K562 (cell line): Measurements from ENCODE around the gene SNCA. TPM values are rescaled to one million over a fixed set of nuclear protein-coding genes. Genes with fewer than 3 reads are reported as not detected.

Source experiments
- ATAC-seq: fragments of 200-7000 bp; cut with Tn5 transposase; 3 replicates; pipeline ENCODE4 v1.9.1; 2020; ENCODE audit warnings: moderate library complexity
- BruUV-seq: library from RNA; stranded (reverse); fragments of 400-500 nt; replicated peaks from 2 replicates; lab custom pipeline; 2021; lab: Mats Ljungman, UMichigan
- CTCF ChIA-PET: fragments of 300-600 bp; formaldehyde crosslinking; extraction: SDS; loops from one replicate; lab custom pipeline; 2021; ENCODE audit warnings: low intra/inter-chr PET ratio; lab: Yijun Ruan, JAX
- POLR2A ChIA-PET: fragments of 300-600, 350-650 bp; sonication (Branson Sonifier 250); formaldehyde crosslinking; extraction: SDS; loops from one replicate; lab custom pipeline; 2021; ENCODE audit warnings: antibody characterized with exemption, inconsistent platforms; lab: Yijun Ruan, JAX
- DNase-seq, 4 experiments: peaks; one replicate each; pipeline versions ENCODE4 v3.0.0 to v3.0.0-alpha.2; 2011 to 2018; ENCODE audit warnings: low spot score in 3 of 4, mixed read lengths in 3 of 4; ENCODE audit errors: extremely low read depth in 1 of 4
- FAIRE-seq: peaks from 2 replicates; lab custom pipeline; 2011; peaks lifted over from hg19 to GRCh38; lab: Jason Lieb, UNC
- H2AFZ ChIP-seq: 2 replicates; pipeline ENCODE4 v1.6.0; 2011; ENCODE audit warnings: low read depth, low read length, control low read depth, inconsistent platforms
- H3K27ac ChIP-seq: fragments of 200-600 bp; 3 replicates; pipeline ENCODE4 v1.8.0; 2011; ENCODE audit warnings: low read depth, mild to moderate bottlenecking, control low read depth, inconsistent platforms, low read length, moderate library complexity, mixed read lengths; ENCODE audit errors: extremely low read depth
- H3K27me3 ChIP-seq, 2 experiments: fragments of 300-600 bp in 1 of 2; 2 replicates in 1 of 2; 3 replicates in 1 of 2; pipeline versions ENCODE4 v1.6.0 to v1.8.0; 2011; ENCODE audit warnings: inconsistent platforms in 2 of 2, low read length in 2 of 2, mild to moderate bottlenecking in 1 of 2, mixed read lengths in 1 of 2, moderate library complexity in 1 of 2; ENCODE audit not compliant: control insufficient read depth in 2 of 2, insufficient read depth in 2 of 2
- H3K36me3 ChIP-seq: fragments of 300-600 bp; 3 replicates; pipeline ENCODE4 v1.8.0; 2011; ENCODE audit warnings: mild to moderate bottlenecking, low read length, inconsistent platforms; ENCODE audit not compliant: control insufficient read depth, insufficient read depth
- H3K4me1 ChIP-seq, 2 experiments: fragments of 200-600 bp in 1 of 2; replicated peaks in 1 of 2; 2 replicates in 1 of 2; 3 replicates in 1 of 2; pipeline versions ENCODE4 v1.5.1 to v1.8.0; 2011; ENCODE audit warnings: inconsistent platforms in 2 of 2, low read length in 2 of 2, mild to moderate bottlenecking in 1 of 2, mixed read lengths in 1 of 2, moderate library complexity in 1 of 2; ENCODE audit not compliant: control insufficient read depth in 2 of 2, insufficient read depth in 2 of 2
- H3K4me2 ChIP-seq: 2 replicates; pipeline ENCODE4 v1.6.1; 2011; ENCODE audit warnings: low read length, control low read depth, inconsistent platforms, mixed read lengths; ENCODE audit not compliant: insufficient read depth
- H3K4me3 ChIP-seq: fragments of 200-600 bp; sonication (generic), shearing (Covaris generic); 2 replicates; pipeline ENCODE4 v1.5.1; 2016; ENCODE audit warnings: control low read depth, inconsistent platforms
- H3K79me2 ChIP-seq: fragments of 200-600 bp; 3 replicates; pipeline ENCODE4 v1.8.0; 2011; ENCODE audit warnings: low read length, inconsistent platforms; ENCODE audit not compliant: control insufficient read depth, insufficient read depth
- H3K9ac ChIP-seq, 2 experiments: 2 replicates each; pipeline versions ENCODE4 v1.6.0 to v1.6.1; 2011; ENCODE audit warnings: low read depth in 2 of 2, low read length in 2 of 2, control low read depth in 1 of 2, inconsistent platforms in 1 of 2, mild to moderate bottlenecking in 1 of 2, mixed read lengths in 1 of 2; ENCODE audit not compliant: insufficient read depth in 1 of 2
- H3K9me1 ChIP-seq: one replicate; pipeline ENCODE4 v1.6.0; 2011; ENCODE audit warnings: inconsistent platforms, mild to moderate bottlenecking, low read length, moderate library complexity; ENCODE audit not compliant: control insufficient read depth, insufficient read depth
- H3K9me3 ChIP-seq: replicated peaks from 2 replicates; pipeline ENCODE4 v1.5.1; 2011; ENCODE audit warnings: low read depth, low read length, inconsistent platforms; ENCODE audit not compliant: control insufficient read depth, insufficient read depth
- H4K20me1 ChIP-seq: replicated peaks from 2 replicates; pipeline ENCODE4 v1.6.1; 2011; ENCODE audit warnings: low read length, inconsistent platforms, mixed read lengths; ENCODE audit not compliant: control insufficient read depth, insufficient read depth
- HMG20B ChIP-seq: fragments of 250-450 bp; sonication (Bioruptor Pico); IDR thresholded peaks from 2 replicates; pipeline ENCODE4 v1.5.0; 2021; ENCODE audit warnings: mild to moderate bottlenecking
- KDM1A ChIP-seq, 2 experiments: fragments of 450-650 bp; IDR thresholded peaks; 2 replicates each; pipeline ENCODE4 v1.6.1; 2016; ENCODE audit warnings: mild to moderate bottlenecking in 2 of 2
- MECOM ChIP-seq: fragments of 250-450 bp; sonication (Bioruptor Pico); IDR thresholded peaks from 2 replicates; pipeline ENCODE4 v1.8.0; 2022; ENCODE audit warnings: inconsistent platforms
- MTA3 ChIP-seq: fragments of 450-650 bp; formaldehyde crosslinking; IDR thresholded peaks from 2 replicates; pipeline ENCODE4 v1.6.1; 2017; ENCODE audit warnings: mild to moderate bottlenecking, borderline replicate concordance
- NCOA6 ChIP-seq: fragments of 450-650 bp; IDR thresholded peaks from 2 replicates; pipeline ENCODE4 v1.6.1; 2017; ENCODE audit warnings: mild to moderate bottlenecking
- NCOR1 ChIP-seq: fragments of 450-650 bp; IDR thresholded peaks from 2 replicates; pipeline ENCODE4 v1.6.1; 2016; ENCODE audit warnings: mild to moderate bottlenecking, moderate library complexity
- PHF21A ChIP-seq: fragments of 450-650 bp; IDR thresholded peaks from 2 replicates; pipeline ENCODE4 v1.6.1; 2017; ENCODE audit warnings: low read depth, borderline replicate concordance
- RBM15 ChIP-seq: fragments of 200-400 bp; formaldehyde crosslinking; IDR thresholded peaks from 2 replicates; pipeline ENCODE4 v1.6.1; 2018; ENCODE audit warnings: mild to moderate bottlenecking, low read length, moderate library complexity; ENCODE audit not compliant: insufficient read depth
- SAFB2 ChIP-seq: fragments of 200-400 bp; formaldehyde crosslinking; IDR thresholded peaks from 2 replicates; pipeline ENCODE4 v1.6.1; 2018; ENCODE audit warnings: borderline replicate concordance, low read length, low read depth, moderate library complexity; ENCODE audit not compliant: severe bottlenecking
- TEAD1 ChIP-seq, 2 experiments: fragments of 450-650 bp in 1 of 2; sonication (generic) in 1 of 2; formaldehyde crosslinking; IDR thresholded peaks; 2 replicates each; pipeline versions ENCODE4 v1.4.0 to v1.8.0; 2020 to 2022; ENCODE audit warnings: mild to moderate bottlenecking in 2 of 2, missing genetic modification reagents in 1 of 2
- ZNF197 ChIP-seq: fragments of 200-800 bp; sonication (Bioruptor generic); IDR thresholded peaks from 2 replicates; pipeline ENCODE4 v1.6.1; 2016; ENCODE audit warnings: low read depth, missing genetic modification characterization, missing compliant biosample characterization
- ZNF507 ChIP-seq: conservative IDR thresholded peaks from 2 replicates; pipeline ENCODE4 v1.6.1; 2017; ENCODE audit warnings: missing genetic modification characterization, missing compliant biosample characterization
- WGBS: fragments of 100-300 bp; shearing (Covaris generic); methylation state at CpG from one replicate; pipeline ENCODE4 v1.1.6; 2016; ENCODE audit warnings: low coverage, mixed read lengths; ENCODE audit not compliant: insufficient coverage; ENCODE audit errors: missing lambda C conversion rate; 5-methylcytosine and 5-hydroxymethylcytosine counted together
- in situ Hi-C: fragments of 300-500 bp; cut with MboI; formaldehyde crosslinking; loops from 4 replicates; pipeline ENCODE4 v1.15.0; 2018; ENCODE audit warnings: inconsistent platforms, mixed read lengths
- intact Hi-C: fragments of 100-400 bp; cut with micrococcal nuclease; formaldehyde crosslinking; loops from 2 replicates; pipeline ENCODE4 v1.14.2; 2022
- polyA plus RNA-seq, 8 experiments: library from polyadenylated mRNA; depleted of rRNA in 4 of 8; stranded (reverse) in 5 of 8; unstranded in 3 of 8; fragments of >200 nt; fragmentation: Nextera tagmentation in 2 of 8; fragmentation: Illumina TruSeq in 1 of 8; extraction: Ambion mirVana in 2 of 8; extraction: Trizol in 1 of 8; gene quantifications; 2 replicates each; pipeline versions ENCODE4 v1.2.1 to v1.2.3, GENCODE V29; 2011 to 2014; ENCODE audit warnings: inconsistent platforms in 1 of 8, missing spikeins in 1 of 8
- total RNA-seq, 7 experiments: library from RNA; depleted of rRNA in 6 of 7; stranded (reverse); fragments of >200 nt in 6 of 7; fragmentation: Illumina TruSeq in 2 of 7; extraction: Trizol in 2 of 7; gene quantifications; 2 replicates each; pipeline versions ENCODE4 v1.2.1 to v1.2.3, GENCODE V29; 2011 to 2021; ENCODE audit warnings: low replicate concordance in 1 of 7
- TF ChIP-seq, protein P1 (sequence below): sonication (generic); formaldehyde crosslinking; IDR thresholded peaks from 2 replicates; pipeline ENCODE4 v1.8.1; 2023; ENCODE audit warnings: mild to moderate bottlenecking, missing genetic modification reagents, moderate library complexity
- TF ChIP-seq, protein P2 (sequence below): fragments of 250-450 bp; sonication (Bioruptor Pico); IDR thresholded peaks from 2 replicates; pipeline ENCODE4 v1.4.0; 2020; ENCODE audit warnings: mild to moderate bottlenecking, moderate library complexity, borderline replicate concordance
- TF ChIP-seq, protein P3 (sequence below): sonication (generic); formaldehyde crosslinking; IDR thresholded peaks from 2 replicates; pipeline ENCODE4 v1.5.0; 2020; ENCODE audit warnings: missing genetic modification reagents
- TF ChIP-seq, protein P4 (sequence below): sonication (generic); formaldehyde crosslinking; IDR thresholded peaks from 2 replicates; pipeline ENCODE4 v1.8.0; 2023; ENCODE audit warnings: mild to moderate bottlenecking, missing genetic modification reagents

SNCA gene
- total and polyA plus RNA-seq, 9 of the 15 experiments (the other 6 are each of a cell fraction or from before 2014, with no cell fraction given), result 1.7 to 12.6 (median 3.6) TPM

DNA sequence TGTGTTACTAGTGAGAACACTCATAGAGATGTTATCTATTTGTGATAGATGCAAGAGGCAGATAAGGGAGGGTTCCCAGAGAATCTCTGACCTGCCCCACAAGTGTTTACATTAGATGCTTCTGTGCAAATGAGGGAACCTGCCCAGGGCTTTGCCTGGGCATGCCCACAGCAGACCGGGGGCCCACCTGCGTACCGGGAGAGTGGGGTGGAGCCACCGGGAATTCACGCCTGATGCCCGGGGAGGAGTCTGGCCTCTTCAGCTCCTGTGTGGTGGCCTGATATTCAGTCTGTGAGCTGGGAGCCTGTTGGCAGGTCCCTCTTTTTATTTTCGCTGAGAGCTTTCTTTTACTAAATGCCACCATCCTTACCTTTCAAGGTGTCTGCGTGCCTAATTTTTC lies 155.7 kb downstream of the SNCA start:
- H3K27ac ChIP-seq, result no peak overlapping the region
- DNase-seq, result no peak
- ChIA-PET POLR2A (no interaction called here), CTCF (no interaction called here)
- FAIRE-seq, result no peak
- no peak overlapping the region for H3K4me2 ChIP-seq
- 0% methylated on average over 8 of the region's 8 CpGs for WGBS
- no peaks in the 10 kb centered on the region for H4K20me1 ChIP-seq
- H3K79me2 ChIP-seq, result no peaks in the 10 kb centered on the region
- H3K9me3 ChIP-seq, result no peaks in the 10 kb centered on the region
- no TSS peak for BruUV-seq
- no peak overlapping the region for H2AFZ ChIP-seq
- ATAC-seq, result no peak
- H3K9ac ChIP-seq, result no peak overlapping the region
- in situ Hi-C loops (no loop called here), intact Hi-C loops (no loop called here)
- H3K27me3 ChIP-seq, result no peaks in the 10 kb centered on the region
- no peak overlapping the region for H3K4me3 ChIP-seq
- no peaks in the 10 kb centered on the region for H3K4me1 ChIP-seq
- no peaks in the 10 kb centered on the region for H3K36me3 ChIP-seq
- no peaks in the 10 kb centered on the region for H3K9me1 ChIP-seq
- TF ChIP-seq RBM15, result no peak
- no peak for TF ChIP-seq ZNF507
- no peak for TF ChIP-seq MTA3
- TF ChIP-seq HMG20B (CRISPR knock-in tag), result no peak
- TF ChIP-seq SAFB2, result no peak
- TF ChIP-seq ZNF197 (CRISPR knock-in tag), result no peak
- TF ChIP-seq, protein P1, sequence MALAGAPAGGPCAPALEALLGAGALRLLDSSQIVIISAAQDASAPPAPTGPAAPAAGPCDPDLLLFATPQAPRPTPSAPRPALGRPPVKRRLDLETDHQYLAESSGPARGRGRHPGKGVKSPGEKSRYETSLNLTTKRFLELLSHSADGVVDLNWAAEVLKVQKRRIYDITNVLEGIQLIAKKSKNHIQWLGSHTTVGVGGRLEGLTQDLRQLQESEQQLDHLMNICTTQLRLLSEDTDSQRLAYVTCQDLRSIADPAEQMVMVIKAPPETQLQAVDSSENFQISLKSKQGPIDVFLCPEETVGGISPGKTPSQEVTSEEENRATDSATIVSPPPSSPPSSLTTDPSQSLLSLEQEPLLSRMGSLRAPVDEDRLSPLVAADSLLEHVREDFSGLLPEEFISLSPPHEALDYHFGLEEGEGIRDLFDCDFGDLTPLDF (CRISPR knock-in tag), result no peak
- TF ChIP-seq TEAD1 (CRISPR knock-in tag; IDR thresholded peaks at IDR 0.05), result no peak
- TF ChIP-seq, protein P2, sequence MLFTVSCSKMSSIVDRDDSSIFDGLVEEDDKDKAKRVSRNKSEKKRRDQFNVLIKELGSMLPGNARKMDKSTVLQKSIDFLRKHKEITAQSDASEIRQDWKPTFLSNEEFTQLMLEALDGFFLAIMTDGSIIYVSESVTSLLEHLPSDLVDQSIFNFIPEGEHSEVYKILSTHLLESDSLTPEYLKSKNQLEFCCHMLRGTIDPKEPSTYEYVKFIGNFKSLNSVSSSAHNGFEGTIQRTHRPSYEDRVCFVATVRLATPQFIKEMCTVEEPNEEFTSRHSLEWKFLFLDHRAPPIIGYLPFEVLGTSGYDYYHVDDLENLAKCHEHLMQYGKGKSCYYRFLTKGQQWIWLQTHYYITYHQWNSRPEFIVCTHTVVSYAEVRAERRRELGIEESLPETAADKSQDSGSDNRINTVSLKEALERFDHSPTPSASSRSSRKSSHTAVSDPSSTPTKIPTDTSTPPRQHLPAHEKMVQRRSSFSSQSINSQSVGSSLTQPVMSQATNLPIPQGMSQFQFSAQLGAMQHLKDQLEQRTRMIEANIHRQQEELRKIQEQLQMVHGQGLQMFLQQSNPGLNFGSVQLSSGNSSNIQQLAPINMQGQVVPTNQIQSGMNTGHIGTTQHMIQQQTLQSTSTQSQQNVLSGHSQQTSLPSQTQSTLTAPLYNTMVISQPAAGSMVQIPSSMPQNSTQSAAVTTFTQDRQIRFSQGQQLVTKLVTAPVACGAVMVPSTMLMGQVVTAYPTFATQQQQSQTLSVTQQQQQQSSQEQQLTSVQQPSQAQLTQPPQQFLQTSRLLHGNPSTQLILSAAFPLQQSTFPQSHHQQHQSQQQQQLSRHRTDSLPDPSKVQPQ, result no peak
- TF ChIP-seq, protein P3, sequence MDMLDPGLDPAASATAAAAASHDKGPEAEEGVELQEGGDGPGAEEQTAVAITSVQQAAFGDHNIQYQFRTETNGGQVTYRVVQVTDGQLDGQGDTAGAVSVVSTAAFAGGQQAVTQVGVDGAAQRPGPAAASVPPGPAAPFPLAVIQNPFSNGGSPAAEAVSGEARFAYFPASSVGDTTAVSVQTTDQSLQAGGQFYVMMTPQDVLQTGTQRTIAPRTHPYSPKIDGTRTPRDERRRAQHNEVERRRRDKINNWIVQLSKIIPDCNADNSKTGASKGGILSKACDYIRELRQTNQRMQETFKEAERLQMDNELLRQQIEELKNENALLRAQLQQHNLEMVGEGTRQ (CRISPR knock-in tag), result no peak
- TF ChIP-seq, protein P4, sequence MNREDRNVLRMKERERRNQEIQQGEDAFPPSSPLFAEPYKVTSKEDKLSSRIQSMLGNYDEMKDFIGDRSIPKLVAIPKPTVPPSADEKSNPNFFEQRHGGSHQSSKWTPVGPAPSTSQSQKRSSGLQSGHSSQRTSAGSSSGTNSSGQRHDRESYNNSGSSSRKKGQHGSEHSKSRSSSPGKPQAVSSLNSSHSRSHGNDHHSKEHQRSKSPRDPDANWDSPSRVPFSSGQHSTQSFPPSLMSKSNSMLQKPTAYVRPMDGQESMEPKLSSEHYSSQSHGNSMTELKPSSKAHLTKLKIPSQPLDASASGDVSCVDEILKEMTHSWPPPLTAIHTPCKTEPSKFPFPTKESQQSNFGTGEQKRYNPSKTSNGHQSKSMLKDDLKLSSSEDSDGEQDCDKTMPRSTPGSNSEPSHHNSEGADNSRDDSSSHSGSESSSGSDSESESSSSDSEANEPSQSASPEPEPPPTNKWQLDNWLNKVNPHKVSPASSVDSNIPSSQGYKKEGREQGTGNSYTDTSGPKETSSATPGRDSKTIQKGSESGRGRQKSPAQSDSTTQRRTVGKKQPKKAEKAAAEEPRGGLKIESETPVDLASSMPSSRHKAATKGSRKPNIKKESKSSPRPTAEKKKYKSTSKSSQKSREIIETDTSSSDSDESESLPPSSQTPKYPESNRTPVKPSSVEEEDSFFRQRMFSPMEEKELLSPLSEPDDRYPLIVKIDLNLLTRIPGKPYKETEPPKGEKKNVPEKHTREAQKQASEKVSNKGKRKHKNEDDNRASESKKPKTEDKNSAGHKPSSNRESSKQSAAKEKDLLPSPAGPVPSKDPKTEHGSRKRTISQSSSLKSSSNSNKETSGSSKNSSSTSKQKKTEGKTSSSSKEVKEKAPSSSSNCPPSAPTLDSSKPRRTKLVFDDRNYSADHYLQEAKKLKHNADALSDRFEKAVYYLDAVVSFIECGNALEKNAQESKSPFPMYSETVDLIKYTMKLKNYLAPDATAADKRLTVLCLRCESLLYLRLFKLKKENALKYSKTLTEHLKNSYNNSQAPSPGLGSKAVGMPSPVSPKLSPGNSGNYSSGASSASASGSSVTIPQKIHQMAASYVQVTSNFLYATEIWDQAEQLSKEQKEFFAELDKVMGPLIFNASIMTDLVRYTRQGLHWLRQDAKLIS (CRISPR knock-in tag), result no peak
- no peak for TF ChIP-seq NCOA6
- no peak for TF ChIP-seq NCOR1
- TF ChIP-seq MECOM (CRISPR knock-in tag), result no peak
- TF ChIP-seq KDM1A (IDR thresholded peaks at IDR 0.05), result no peak
- no peak for TF ChIP-seq PHF21A
